Right atrium auricular region (tissue), 2 donors: ENCODE results near the gene MEGF8. TPM values are rescaled to one million over a fixed set of nuclear protein-coding genes. Genes with fewer than 3 reads are reported as not detected.

Experiments used
- DNase-seq: peaks from one replicate; pipeline ENCODE4 v3.0.0-alpha.2; 2019; ENCODE audit warnings: low spot score
- H3K27ac ChIP-seq, 2 donors: fragments of 200-600 bp; sonication (generic); 1 replicate in 1 of 2; 2 replicates in 1 of 2; pipeline ENCODE4 v1.5.1; 2016 to 2019
- H3K27me3 ChIP-seq, 2 donors: fragments of 200-600 bp; sonication (generic); one replicate each; pipeline versions ENCODE4 v1.5.1 to v1.6.0; 2017 to 2019
- H3K36me3 ChIP-seq: fragments of 200-600 bp; sonication (generic); one replicate; pipeline ENCODE4 v1.5.1; 2016
- H3K4me1 ChIP-seq, 2 donors: fragments of 200-600 bp; sonication (generic); one replicate each; pipeline versions ENCODE4 v1.5.1 to v1.6.0; 2017 to 2019
- H3K4me3 ChIP-seq, 2 donors: fragments of 200-600 bp; sonication (generic); 1 replicate in 1 of 2; 2 replicates in 1 of 2; pipeline ENCODE4 v1.5.1; 2017 to 2019; ENCODE audit warnings: mild to moderate bottlenecking in 1 of 2, moderate library complexity in 1 of 2
- H3K9me3 ChIP-seq, 2 donors: fragments of 200-600 bp; sonication (generic); one replicate each; pipeline ENCODE4 v1.5.1; 2019
- total RNA-seq, 2 donors: library from RNA; depleted of rRNA; stranded (reverse); fragments of >200 nt; gene quantifications; one replicate each; pipeline ENCODE4 v1.1.0, GENCODE V29; 2016
- TF ChIP-seq, protein P1 (sequence below), 2 donors: fragments of 200-600 bp; sonication (generic); IDR thresholded peaks; one replicate each; pipeline ENCODE4 v1.5.1; 2019; ENCODE audit warnings: antibody characterized with exemption in 2 of 2

Gene MEGF8
- total RNA-seq, 2 donors from 2014 or later = 24.3 to 31.2 TPM

DNA sequence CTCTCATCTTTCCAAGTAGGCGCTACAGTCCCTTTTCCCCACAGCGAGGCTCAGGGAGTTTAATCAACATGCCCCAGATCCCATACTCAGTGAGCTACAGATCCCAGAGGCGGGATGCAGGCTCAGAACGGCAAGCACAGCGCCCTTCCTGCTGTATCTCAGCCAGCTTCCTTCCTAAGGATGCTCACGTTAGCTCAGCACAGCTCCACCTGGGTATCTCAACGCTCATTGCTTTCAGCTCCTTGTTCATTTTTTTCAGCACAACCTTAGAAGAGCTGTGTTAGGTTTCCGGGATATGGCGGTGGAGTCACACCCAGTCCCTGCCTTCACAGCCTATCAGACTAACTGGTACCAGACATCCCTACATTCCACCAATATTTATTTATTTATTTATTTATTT lies 3.1 kb upstream of the MEGF8 start:
- Histone ChIP-seq H3K27ac (no peak overlapping the region), H3K36me3 (no peaks in the 10 kb centered on the region), H3K4me1 (peaks cover 0 to 32% of the 10 kb centered on the region in 2 donors), H3K4me3 (no peak overlapping the region), H3K9me3 (no peaks in the 10 kb centered on the region), H3K27me3 (peaks cover 10 to 23% of the 10 kb centered on the region in 2 donors)
- no peak for DNase-seq
- TF ChIP-seq, protein P1, sequence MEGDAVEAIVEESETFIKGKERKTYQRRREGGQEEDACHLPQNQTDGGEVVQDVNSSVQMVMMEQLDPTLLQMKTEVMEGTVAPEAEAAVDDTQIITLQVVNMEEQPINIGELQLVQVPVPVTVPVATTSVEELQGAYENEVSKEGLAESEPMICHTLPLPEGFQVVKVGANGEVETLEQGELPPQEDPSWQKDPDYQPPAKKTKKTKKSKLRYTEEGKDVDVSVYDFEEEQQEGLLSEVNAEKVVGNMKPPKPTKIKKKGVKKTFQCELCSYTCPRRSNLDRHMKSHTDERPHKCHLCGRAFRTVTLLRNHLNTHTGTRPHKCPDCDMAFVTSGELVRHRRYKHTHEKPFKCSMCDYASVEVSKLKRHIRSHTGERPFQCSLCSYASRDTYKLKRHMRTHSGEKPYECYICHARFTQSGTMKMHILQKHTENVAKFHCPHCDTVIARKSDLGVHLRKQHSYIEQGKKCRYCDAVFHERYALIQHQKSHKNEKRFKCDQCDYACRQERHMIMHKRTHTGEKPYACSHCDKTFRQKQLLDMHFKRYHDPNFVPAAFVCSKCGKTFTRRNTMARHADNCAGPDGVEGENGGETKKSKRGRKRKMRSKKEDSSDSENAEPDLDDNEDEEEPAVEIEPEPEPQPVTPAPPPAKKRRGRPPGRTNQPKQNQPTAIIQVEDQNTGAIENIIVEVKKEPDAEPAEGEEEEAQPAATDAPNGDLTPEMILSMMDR (IDR thresholded peaks at IDR 0.05) = no peak

DNA sequence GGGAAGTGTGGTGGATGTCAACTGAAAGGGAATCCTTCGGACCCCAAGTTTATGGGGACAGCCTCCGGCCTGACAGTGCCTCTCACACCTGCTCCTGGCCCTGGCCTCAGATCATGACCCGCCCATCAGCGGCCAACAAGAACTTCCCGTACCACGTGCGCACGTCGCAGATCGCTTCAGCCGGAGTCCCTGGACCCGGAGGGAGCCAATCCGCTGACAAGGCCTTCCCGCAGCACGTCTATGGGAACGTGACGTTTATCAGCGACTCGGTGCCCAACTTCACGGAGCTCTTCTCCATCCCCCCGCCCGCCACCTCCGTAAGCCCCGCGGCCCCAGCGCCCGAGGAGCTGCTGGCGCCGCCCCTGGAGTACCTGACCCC lies 2.0 kb upstream of the MEGF8 start:
- H3K4me3 ChIP-seq = peak overlapping the region in 1 of 2 donors; percentile 78
- peaks cover 0 to 41% of the 10 kb centered on the region in 2 donors for H3K4me1 ChIP-seq
- no peak overlapping the region for H3K27ac ChIP-seq
- DNase-seq = no peak
- H3K27me3 ChIP-seq = peaks cover 10 to 23% of the 10 kb centered on the region in 2 donors
- no peaks in the 10 kb centered on the region for H3K36me3 ChIP-seq
- TF ChIP-seq, protein P1 (IDR thresholded peaks at IDR 0.05) = no peak
- no peaks in the 10 kb centered on the region for H3K9me3 ChIP-seq

DNA sequence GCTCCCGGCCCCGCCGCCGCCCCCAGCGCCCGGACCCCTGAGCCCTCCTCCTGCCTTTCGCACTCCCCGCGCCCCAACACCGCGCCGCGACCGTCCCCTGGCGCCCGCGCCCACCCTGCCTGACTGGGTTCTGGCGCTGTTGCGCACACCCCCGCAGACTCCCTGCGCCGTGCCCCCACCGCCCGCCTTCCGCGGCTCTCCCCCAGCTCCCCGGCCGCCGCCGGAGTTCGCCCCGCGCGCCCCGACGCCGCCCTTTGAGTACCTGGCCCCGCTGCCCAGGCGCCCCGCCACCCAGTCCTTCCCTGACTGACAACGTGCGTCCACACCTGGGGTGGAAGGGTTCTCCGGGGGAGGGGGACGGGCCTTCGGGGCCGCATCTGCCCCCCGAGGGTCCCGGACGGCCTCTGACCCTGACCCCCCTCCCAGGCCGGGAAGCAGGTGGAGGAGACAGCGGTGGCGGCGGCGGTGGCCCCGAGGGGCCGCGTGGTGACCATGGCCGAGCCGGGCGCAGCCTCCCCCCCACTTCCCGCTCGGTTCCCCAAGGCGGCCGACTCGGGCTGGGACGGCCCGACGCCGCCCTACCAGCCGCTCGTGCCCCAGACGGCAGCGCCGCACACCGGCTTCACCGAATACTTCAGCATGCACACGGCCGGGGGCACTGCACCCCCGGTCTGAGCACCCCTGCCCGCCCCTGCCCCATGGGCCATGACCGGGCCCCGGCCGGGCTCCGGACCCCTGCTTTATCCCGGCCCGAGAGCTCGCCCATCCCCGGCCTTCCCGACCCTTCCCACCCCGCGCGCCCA lies 1.4 kb upstream of the MEGF8 start:
- Histone ChIP-seq H3K27ac (no peak overlapping the region), H3K36me3 (no peaks in the 10 kb centered on the region), H3K4me3 (peak overlapping the region; percentile 15 to 78), H3K27me3 (peaks cover 10 to 23% of the 10 kb centered on the region in 2 donors), H3K4me1 (peaks cover 0 to 41% of the 10 kb centered on the region in 2 donors), H3K9me3 (no peaks in the 10 kb centered on the region)
- TF ChIP-seq, protein P1 (IDR thresholded peaks at IDR 0.05) = no peak
- no peak for DNase-seq

DNA sequence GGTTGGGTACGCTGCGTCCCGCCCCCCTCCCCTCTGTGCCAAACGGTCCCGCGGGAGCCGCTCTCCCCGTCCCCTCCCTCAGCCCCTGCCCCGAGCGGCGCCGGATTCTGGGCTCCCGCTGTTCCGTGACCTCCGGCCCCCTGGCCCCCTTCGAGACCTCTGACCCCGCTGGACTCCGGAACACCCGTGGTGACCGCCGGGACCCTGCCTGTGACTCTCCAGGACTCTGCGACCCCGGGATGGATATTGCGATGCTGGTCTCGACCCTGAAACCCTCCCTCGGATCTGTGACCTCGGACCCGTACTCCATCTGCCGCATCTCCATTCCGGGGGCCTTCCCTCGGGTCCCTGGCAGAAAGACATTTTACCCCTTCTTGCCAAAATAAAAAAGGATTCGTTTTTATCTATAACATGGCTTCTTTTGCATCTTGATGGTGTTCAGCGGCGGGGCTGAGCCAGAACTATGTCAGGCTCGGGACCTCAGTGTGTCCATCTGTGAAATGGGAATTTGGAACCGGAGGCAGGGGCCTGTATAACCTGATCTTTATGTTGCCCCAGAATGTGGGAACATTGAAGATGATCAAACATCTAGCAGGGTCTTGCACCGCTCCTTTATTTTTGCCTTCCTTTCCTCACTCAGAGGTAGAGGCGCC lies 654 bp upstream of the MEGF8 start:
- Histone ChIP-seq H3K27ac (no peak overlapping the region), H3K9me3 (no peaks in the 10 kb centered on the region), H3K27me3 (peaks cover 10 to 23% of the 10 kb centered on the region in 2 donors), H3K4me3 (peak overlapping the region; percentile 78 to 79), H3K4me1 (peaks cover 0 to 41% of the 10 kb centered on the region in 2 donors), H3K36me3 (no peaks in the 10 kb centered on the region)
- DNase-seq = no peak
- TF ChIP-seq, protein P1 (IDR thresholded peaks at IDR 0.05) = no peak

DNA sequence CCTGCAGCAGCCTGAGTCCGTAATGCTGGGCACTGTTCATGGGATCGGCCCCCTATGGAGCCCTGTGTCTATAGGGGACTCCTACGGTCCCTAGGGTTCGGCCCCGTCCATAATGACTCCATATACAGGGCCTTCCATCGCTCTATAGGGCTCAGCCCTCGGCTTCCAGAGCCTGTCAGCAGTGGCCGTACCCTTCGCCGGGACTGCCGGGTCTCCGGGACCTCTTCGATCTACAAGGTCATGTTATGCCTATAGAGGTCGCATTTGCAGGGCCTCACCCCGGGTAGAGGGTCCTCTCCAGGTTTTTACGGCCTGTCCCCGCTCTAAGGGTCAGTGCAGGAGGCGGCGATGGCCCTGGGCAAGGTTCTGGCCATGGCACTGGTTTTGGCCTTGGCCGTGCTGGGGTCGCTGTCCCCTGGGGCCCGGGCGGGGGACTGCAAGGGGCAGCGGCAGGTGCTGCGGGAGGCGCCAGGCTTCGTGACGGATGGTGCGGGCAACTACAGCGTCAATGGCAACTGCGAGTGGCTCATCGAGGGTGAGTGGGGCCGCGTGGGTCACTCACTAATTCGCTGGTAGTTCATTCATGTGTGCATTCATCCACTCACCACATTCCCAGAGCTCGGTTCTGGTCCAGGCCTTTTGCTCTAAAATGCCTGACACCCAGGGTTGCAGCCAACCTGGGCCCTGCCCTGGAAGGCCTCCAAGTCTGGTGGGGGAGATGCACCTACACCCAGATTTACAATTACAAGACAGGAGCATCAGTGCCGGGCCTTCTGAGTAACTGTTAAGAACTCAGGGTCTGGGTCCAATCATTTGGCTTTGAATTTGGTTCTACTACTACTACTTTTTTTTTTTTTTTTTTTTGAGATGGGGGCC lies 699 bp downstream of the MEGF8 start:
- Histone ChIP-seq H3K4me3 (peak overlapping the region; percentile 78 to 79), H3K27ac (peak overlapping the region; percentile 79 to 86), H3K9me3 (no peaks in the 10 kb centered on the region), H3K4me1 (peaks cover 0 to 41% of the 10 kb centered on the region in 2 donors), H3K36me3 (no peaks in the 10 kb centered on the region), H3K27me3 (peaks cover 10 to 23% of the 10 kb centered on the region in 2 donors)
- peak; percentile 61 for DNase-seq
- TF ChIP-seq, protein P1 (IDR thresholded peaks at IDR 0.05) = no peak
